OCI-LY7 (cell line): ENCODE results near the gene GMPPA.

Experiments used
- CTCF ChIP-seq: fragments of 200-600 bp; sonication (generic); conservative IDR thresholded peaks from 2 replicates; pipeline ENCODE4 v1.5.1; 2014; ENCODE audit warnings: mild to moderate bottlenecking, antibody characterized with exemption, low read length, moderate library complexity, mixed read lengths
- EZH2phosphoT487 ChIP-seq: fragments of 200-600 bp; sonication (generic); IDR thresholded peaks from 2 replicates; pipeline ENCODE4 v1.6.1; 2018; ENCODE audit warnings: low read depth, borderline replicate concordance, mild to moderate bottlenecking, mixed run types, antibody characterized with exemption, low read length, moderate library complexity, mixed read lengths

- TF ChIP-seq CTCF: no peak
- TF ChIP-seq EZH2phosphoT487: no peak
These were observed 10.4 kb upstream of the GMPPA start for GRCh38 chr2:219488149-219488843.
